Nucleus accumbens (tissue), 56 donors: ENCODE results near the gene SBNO1.
A peak's percentile ranks its signal among the peaks of the same experiment; 100 is the strongest.
"Not testable (repeated sequence)": the region's sequence is repeated elsewhere in the genome, so short reads cannot be mapped to it uniquely, and the experiment has no call there.

Source experiments
- DNase-seq, 56 donors: peaks; one replicate each; lab custom pipeline; 2025; lab: John Stamatoyannopoulos, UW

The SBNO1 gene

GRCh38 chr12:123253641-123254459 is 110.8 kb downstream of the SBNO1 start:
- peak in 45 of 56 donors; percentile 16 to 84 (median 48) for DNase-seq

GRCh38 chr12:123252365-123252764 is 112.3 kb downstream of the SBNO1 start:
- DNase-seq: not testable (repeated sequence)

GRCh38 chr12:123251403-123252076 is 113.1 kb downstream of the SBNO1 start:
- DNase-seq: no peak

GRCh38 chr12:123250471-123251383 is 113.9 kb downstream of the SBNO1 start:
- DNase-seq: peak in 1 of 56 donors; percentile 39

- DNase-seq: not testable (repeated sequence)
These were observed 115.5 kb downstream of the SBNO1 start for GRCh38 chr12:123248996-123249741.

GRCh38 chr12:123248129-123248528 is 116.5 kb downstream of the SBNO1 start:
- not testable (repeated sequence) for DNase-seq

GRCh38 chr12:123245678-123246077 is 119.0 kb downstream of the SBNO1 start:
- DNase-seq: no peak

- no peak for DNase-seq
These were observed 120.9 kb downstream of the SBNO1 start for GRCh38 chr12:123243671-123244262.

GRCh38 chr12:123242116-123242904 is 122.3 kb downstream of the SBNO1 start:
- no peak for DNase-seq
